GM21825 (cell line): Measurements from ENCODE around the gene UBE4B.
"Not testable (repeated sequence)": the region's sequence is repeated elsewhere in the genome, so short reads cannot be mapped to it uniquely, and the experiment has no call there.

Experiments used
- ATAC-seq: cut with Tn5 transposase; IDR thresholded peaks from one replicate; pipeline ENCODE4 v1.9.1; 2021; ENCODE audit warnings: mild to moderate bottlenecking, moderate library complexity; ENCODE audit not compliant: unreplicated experiment

UBE4B gene

GRCh38 chr1:10170239-10170574 is 137.4 kb downstream of the UBE4B start:
- ATAC-seq: peak; percentile 60

GRCh38 chr1:10171105-10171767 is 138.5 kb downstream of the UBE4B start:
- ATAC-seq: no peak

- no peak for ATAC-seq
Observed at GRCh38 chr1:10171995-10172669, 139.4 kb downstream of the UBE4B start.

- no peak for ATAC-seq
Observed at GRCh38 chr1:10173582-10173981, 140.8 kb downstream of the UBE4B start.

GRCh38 chr1:10177876-10178275 is 145.1 kb downstream of the UBE4B start:
- no peak for ATAC-seq

GRCh38 chr1:10178597-10179405 is 146.0 kb downstream of the UBE4B start:
- no peak for ATAC-seq

GRCh38 chr1:10179406-10180091 is 146.8 kb downstream of the UBE4B start:
- ATAC-seq: no peak

- no peak for ATAC-seq
Observed at GRCh38 chr1:10181154-10181553, 148.4 kb downstream of the UBE4B start.

- ATAC-seq: no peak
Observed at GRCh38 chr1:10185759-10186158, 153.0 kb downstream of the UBE4B start.

GRCh38 chr1:10186331-10187025 is 153.7 kb downstream of the UBE4B start:
- ATAC-seq: no peak

- ATAC-seq: no peak
Observed at GRCh38 chr1:10187026-10187334, 154.2 kb downstream of the UBE4B start.

- no peak for ATAC-seq
Observed at GRCh38 chr1:10188133-10188650, 155.4 kb downstream of the UBE4B start.

GRCh38 chr1:10189659-10190058 is 156.9 kb downstream of the UBE4B start:
- ATAC-seq: no peak

- ATAC-seq: no peak
Observed at GRCh38 chr1:10192263-10192662, 159.5 kb downstream of the UBE4B start.

GRCh38 chr1:10193288-10193687 is 160.5 kb downstream of the UBE4B start:
- no peak for ATAC-seq

- no peak for ATAC-seq
Observed at GRCh38 chr1:10195570-10195969, 162.8 kb downstream of the UBE4B start.

- no peak for ATAC-seq
Observed at GRCh38 chr1:10196976-10197375, 164.2 kb downstream of the UBE4B start.

GRCh38 chr1:10200620-10201019 is 167.9 kb downstream of the UBE4B start:
- no peak for ATAC-seq

GRCh38 chr1:10204003-10204642 is 171.4 kb downstream of the UBE4B start:
- no peak for ATAC-seq

- ATAC-seq: not testable (repeated sequence)
Observed at GRCh38 chr1:10205206-10205605, 172.4 kb downstream of the UBE4B start.
